Mesendoderm (in vitro differentiated cells): Measurements from ENCODE around the gene ZNF84. TPM values are rescaled to one million over a fixed set of nuclear protein-coding genes. Genes with fewer than 3 reads are reported as not detected.

ENCODE experiments used
- DNase-seq: peaks from one replicate; pipeline ENCODE4 v3.0.0; 2013
- H2AK5ac ChIP-seq: 2 replicates; pipeline ENCODE4 v1.6.1; 2013; ENCODE audit warnings: low read length, inconsistent platforms
- H2BK120ac ChIP-seq: 2 replicates; pipeline ENCODE4 v1.6.1; 2013; ENCODE audit warnings: low read depth, mild to moderate bottlenecking, low read length, moderate library complexity, mixed read lengths
- H2BK15ac ChIP-seq: replicated peaks from 2 replicates; pipeline ENCODE4 v1.6.1; 2013; ENCODE audit warnings: low read depth, mild to moderate bottlenecking, moderate library complexity
- H2BK5ac ChIP-seq: 2 replicates; pipeline ENCODE4 v1.6.1; 2013; ENCODE audit warnings: low read length, inconsistent platforms
- H3K18ac ChIP-seq: 2 replicates; pipeline ENCODE4 v1.6.1; 2013; ENCODE audit warnings: mild to moderate bottlenecking, low read length, mixed read lengths
- H3K23ac ChIP-seq: one replicate; pipeline ENCODE4 v1.6.1; 2013; ENCODE audit warnings: low read length
- H3K27ac ChIP-seq: 2 replicates; pipeline ENCODE4 v1.5.1; 2013; ENCODE audit warnings: low read depth, mild to moderate bottlenecking, inconsistent platforms, low read length, moderate library complexity
- H3K27me3 ChIP-seq: 2 replicates; pipeline ENCODE4 v1.6.1; 2013; ENCODE audit warnings: low read length, control low read depth, mild to moderate bottlenecking, inconsistent platforms; ENCODE audit not compliant: insufficient read depth, poor library complexity
- H3K36me3 ChIP-seq: 2 replicates; pipeline ENCODE4 v1.6.1; 2013; ENCODE audit warnings: low read length, inconsistent platforms; ENCODE audit not compliant: control insufficient read depth, insufficient read depth
- H3K4ac ChIP-seq: one replicate; pipeline ENCODE4 v1.6.1; 2013; ENCODE audit warnings: low read depth, mild to moderate bottlenecking, low read length, moderate library complexity
- H3K4me1 ChIP-seq: 2 replicates; pipeline ENCODE4 v1.6.1; 2013; ENCODE audit warnings: low read depth, low read length, inconsistent platforms; ENCODE audit not compliant: control insufficient read depth
- H3K4me2 ChIP-seq: 2 replicates; pipeline ENCODE4 v1.6.1; 2013; ENCODE audit warnings: low read length
- H3K4me3 ChIP-seq: 2 replicates; pipeline ENCODE4 v1.5.1; 2013; ENCODE audit warnings: mild to moderate bottlenecking, low read length
- H3K56ac ChIP-seq: one replicate; pipeline ENCODE4 v1.6.1; 2013; ENCODE audit warnings: low read length
- H3K79me1 ChIP-seq: 2 replicates; pipeline ENCODE4 v1.6.1; 2013; ENCODE audit warnings: low read length, inconsistent platforms
- H3K79me2 ChIP-seq: 2 replicates; pipeline ENCODE4 v1.6.1; 2013; ENCODE audit warnings: mild to moderate bottlenecking, low read length; ENCODE audit not compliant: control insufficient read depth, insufficient read depth
- H3K9ac ChIP-seq: 2 replicates; pipeline ENCODE4 v1.6.1; 2013; ENCODE audit warnings: low read length, inconsistent platforms
- H4K5ac ChIP-seq: one replicate; pipeline ENCODE4 v1.6.1; 2013; ENCODE audit warnings: low read length
- H4K8ac ChIP-seq: one replicate; pipeline ENCODE4 v1.6.1; 2013; ENCODE audit warnings: low read depth, mild to moderate bottlenecking, control low read depth, low read length, moderate library complexity
- WGBS: extraction: QIAGEN DNeasy Blood & Tissue Kit; methylation state at CpG from one replicate; pipeline ENCODE4 v1.1.7; 2013; ENCODE audit warnings: low lambda C conversion rate, missing lambda C conversion rate; ENCODE audit not compliant: insufficient coverage; ENCODE audit errors: extremely low coverage; 5-methylcytosine and 5-hydroxymethylcytosine counted together
- polyA plus RNA-seq, 2 experiments: library from polyadenylated mRNA; stranded (reverse); fragments of 200-250 nt; gene quantifications; one replicate each; pipeline ENCODE4 v1.2.3, GENCODE V29; 2013

Gene ZNF84
- polyA plus RNA-seq (2013, experiment 1 of 2): 24.9 TPM
- polyA plus RNA-seq (2013, experiment 2 of 2): 26.9 TPM

DNA sequence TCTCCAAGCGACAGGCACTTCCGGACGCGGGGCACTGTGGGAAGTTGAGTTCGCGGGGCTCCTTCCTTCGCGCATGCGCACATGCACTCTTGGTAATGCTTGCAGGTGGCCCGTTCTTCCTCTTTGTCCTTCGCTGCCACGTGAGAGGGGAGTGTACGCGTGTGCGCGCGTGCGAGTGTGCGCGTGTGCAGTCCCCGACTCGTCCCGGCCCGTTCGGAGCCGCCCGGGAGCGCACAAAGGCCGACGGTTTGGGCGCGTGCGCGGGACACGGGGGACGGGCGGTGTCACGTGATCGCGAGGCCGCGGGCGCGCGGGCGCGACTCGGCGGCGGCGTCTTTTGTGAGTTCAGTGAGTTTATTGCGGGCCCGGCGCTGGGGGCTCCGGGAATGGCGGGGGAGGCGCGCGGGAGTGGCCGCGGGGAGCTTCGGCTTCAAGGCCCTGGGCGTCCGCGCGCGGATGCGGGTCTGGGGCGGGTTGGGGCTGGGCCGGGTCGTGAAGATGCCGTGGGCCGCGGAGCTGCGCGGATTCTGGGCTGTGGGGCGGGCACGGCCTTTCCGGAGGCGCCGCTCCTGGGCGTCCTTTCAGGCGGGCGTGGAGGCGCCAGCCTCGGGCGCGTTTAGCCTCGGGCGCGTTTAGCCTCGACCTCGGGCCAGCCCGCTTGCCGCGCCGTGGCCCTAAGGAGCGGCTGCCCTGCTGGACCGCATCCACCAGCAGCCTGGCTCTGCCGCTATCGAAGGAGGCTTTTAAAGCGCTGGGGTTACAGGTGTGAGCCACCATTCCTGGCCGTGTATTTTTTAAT is at the start of gene ZNF84:
Gene ZNF84, plus strand, starts transcription at position 303 of the 799 bp plus-strand sequence. CDS start 3,959 bp downstream, outside the sequence.
- no peak within 1 kb of the TSS for H2AK5ac ChIP-seq
- peak within 1 kb of the TSS; percentile 20 for H3K4ac ChIP-seq
- no CpG with 5 or more reads among the region's 103 CpGs for WGBS
- peak within 1 kb of the TSS; percentile 96 for H3K18ac ChIP-seq
- H3K79me1 ChIP-seq: peaks cover 8% of the 10 kb centered on the region
- no peak within 1 kb of the TSS for H4K5ac ChIP-seq
- H3K79me2 ChIP-seq: peaks cover 23% of the 10 kb centered on the region
- H3K36me3 ChIP-seq: peaks cover 3% of the 10 kb centered on the region
- peak within 1 kb of the TSS; percentile 68 for H3K9ac ChIP-seq
- no peak within 1 kb of the TSS for H2BK5ac ChIP-seq
- peak within 1 kb of the TSS; percentile 79 for H3K56ac ChIP-seq
- H2BK120ac ChIP-seq: no peak within 1 kb of the TSS
- no peak within 1 kb of the TSS for H4K8ac ChIP-seq
- H3K27ac ChIP-seq: peak within 1 kb of the TSS; percentile 99
- H3K27me3 ChIP-seq: no peaks in the 10 kb centered on the region
- peak within 1 kb of the TSS; percentile 82 for H3K4me3 ChIP-seq
- no peak within 1 kb of the TSS for H3K23ac ChIP-seq
- peaks cover 1% of the 10 kb centered on the region for H3K4me1 ChIP-seq
- no peak within 1 kb of the TSS for H2BK15ac ChIP-seq
- peak within 1 kb of the TSS; percentile 44 for H3K4me2 ChIP-seq
- DNase-seq: peak; percentile 99

DNA sequence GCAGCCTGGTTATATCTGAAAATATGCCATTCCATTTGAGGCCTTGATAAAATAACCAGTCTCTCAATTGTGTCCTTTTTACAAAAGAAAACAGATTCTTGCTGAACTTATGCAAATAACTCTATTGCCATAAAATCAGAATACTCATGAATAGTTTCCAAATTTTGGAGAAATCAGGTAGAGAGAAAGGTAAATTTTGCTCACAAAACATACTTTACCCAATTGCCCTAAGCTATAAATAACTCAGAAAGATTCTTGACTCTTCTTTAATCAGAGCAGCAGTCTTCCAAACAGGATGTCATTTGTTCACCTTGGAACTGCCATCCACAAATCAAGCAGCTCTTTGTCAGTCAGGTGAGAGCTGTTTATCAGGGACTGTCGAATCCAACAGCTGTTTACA is 38.6 kb upstream of the ZNF84 start:
- no peaks in the 10 kb centered on the region for H3K36me3 ChIP-seq
- WGBS: no CpG with 5 or more reads among the region's 1 CpG
- no peaks in the 10 kb centered on the region for H3K4me1 ChIP-seq
- H3K79me1 ChIP-seq: peaks cover 16% of the 10 kb centered on the region
- H3K4ac ChIP-seq: no peak overlapping the region
- H3K4me3 ChIP-seq: no peak overlapping the region
- no peak overlapping the region for H2AK5ac ChIP-seq
- no peaks in the 10 kb centered on the region for H3K27me3 ChIP-seq
- H3K18ac ChIP-seq: no peak overlapping the region
- no peak overlapping the region for H4K5ac ChIP-seq
- H3K56ac ChIP-seq: no peak overlapping the region
- no peak overlapping the region for H3K23ac ChIP-seq
- DNase-seq: peak; percentile 31
- peaks cover 7% of the 10 kb centered on the region for H3K79me2 ChIP-seq
- H2BK5ac ChIP-seq: no peak overlapping the region
- no peak overlapping the region for H3K27ac ChIP-seq
- no peak overlapping the region for H4K8ac ChIP-seq
- no peak overlapping the region for H2BK120ac ChIP-seq
- H3K4me2 ChIP-seq: no peak overlapping the region
- H2BK15ac ChIP-seq: no peak overlapping the region
- no peak overlapping the region for H3K9ac ChIP-seq

DNA sequence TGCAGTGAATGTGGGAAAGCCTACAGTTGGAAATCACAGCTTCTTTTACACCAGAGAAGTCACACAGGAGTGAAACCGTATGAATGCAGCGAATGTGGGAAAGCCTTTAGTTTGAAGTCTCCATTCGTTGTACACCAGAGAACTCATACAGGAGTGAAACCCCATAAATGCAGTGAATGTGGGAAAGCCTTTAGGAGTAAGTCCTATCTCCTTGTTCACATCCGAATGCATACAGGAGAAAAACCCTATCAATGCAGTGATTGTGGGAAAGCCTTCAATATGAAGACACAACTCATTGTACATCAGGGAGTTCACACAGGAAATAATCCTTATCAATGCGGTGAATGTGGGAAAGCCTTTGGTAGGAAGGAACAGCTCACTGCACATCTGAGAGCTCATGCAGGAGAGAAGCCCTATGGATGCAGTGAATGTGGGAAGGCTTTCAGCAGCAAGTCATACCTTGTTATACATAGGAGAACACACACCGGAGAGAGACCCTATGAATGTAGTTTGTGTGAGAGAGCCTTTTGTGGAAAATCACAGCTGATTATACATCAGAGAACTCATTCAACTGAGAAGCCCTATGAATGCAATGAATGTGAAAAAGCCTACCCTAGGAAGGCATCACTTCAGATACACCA is 26.5 kb upstream of the ZNF84 start:
- H3K27me3 ChIP-seq: no peaks in the 10 kb centered on the region
- no CpG with 5 or more reads among the region's 6 CpGs for WGBS
- H3K18ac ChIP-seq: no peak overlapping the region
- no peak overlapping the region for H2AK5ac ChIP-seq
- no peak overlapping the region for H3K27ac ChIP-seq
- peak overlapping the region; percentile 40 for H3K4me3 ChIP-seq
- no peak overlapping the region for H3K4ac ChIP-seq
- no peaks in the 10 kb centered on the region for H3K79me2 ChIP-seq
- no peak overlapping the region for H2BK120ac ChIP-seq
- no peaks in the 10 kb centered on the region for H3K79me1 ChIP-seq
- no peak overlapping the region for H2BK15ac ChIP-seq
- no peak overlapping the region for H3K56ac ChIP-seq
- peak; percentile 23 for DNase-seq
- H4K8ac ChIP-seq: no peak overlapping the region
- H2BK5ac ChIP-seq: no peak overlapping the region
- H3K9ac ChIP-seq: no peak overlapping the region
- no peak overlapping the region for H4K5ac ChIP-seq
- peaks cover 11% of the 10 kb centered on the region for H3K36me3 ChIP-seq
- H3K4me1 ChIP-seq: no peaks in the 10 kb centered on the region
- H3K4me2 ChIP-seq: no peak overlapping the region
- H3K23ac ChIP-seq: no peak overlapping the region

DNA sequence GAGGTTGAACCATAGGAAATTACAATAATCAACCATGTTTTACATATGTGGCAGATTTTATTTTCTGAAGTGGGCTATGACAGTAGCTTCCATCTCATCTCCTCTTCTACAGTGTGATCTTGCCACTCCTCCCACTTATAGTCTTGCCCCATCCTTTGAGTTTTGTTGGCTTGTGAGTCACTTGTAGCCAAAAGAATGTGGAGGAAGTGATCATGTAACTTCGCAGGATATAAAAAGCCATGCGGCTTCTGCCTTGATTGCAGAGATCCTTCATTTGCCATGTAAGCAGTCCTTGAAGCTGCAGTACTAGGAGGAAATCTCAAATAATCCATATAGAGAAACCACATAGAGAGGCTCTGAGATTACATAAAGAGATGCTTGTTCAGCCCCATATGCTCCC is 13.7 kb upstream of the ZNF84 start:
- Histone ChIP-seq H2BK120ac (no peak overlapping the region), H3K9ac (no peak overlapping the region), H3K27ac (no peak overlapping the region), H3K79me2 (no peaks in the 10 kb centered on the region), H4K8ac (no peak overlapping the region), H2BK5ac (no peak overlapping the region), H3K4me1 (no peaks in the 10 kb centered on the region), H3K4ac (no peak overlapping the region), H3K23ac (no peak overlapping the region), H3K4me2 (no peak overlapping the region), H2AK5ac (no peak overlapping the region), H3K18ac (no peak overlapping the region), H3K56ac (no peak overlapping the region), H3K36me3 (no peaks in the 10 kb centered on the region), H3K79me1 (no peaks in the 10 kb centered on the region), H3K27me3 (no peaks in the 10 kb centered on the region), H2BK15ac (no peak overlapping the region), H3K4me3 (no peak overlapping the region), H4K5ac (no peak overlapping the region)
- DNase-seq: no peak
- no CpG with 5 or more reads among the region's 2 CpGs for WGBS

- no peak overlapping the region for H3K18ac ChIP-seq
- H3K27me3 ChIP-seq: no peaks in the 10 kb centered on the region
- no peaks in the 10 kb centered on the region for H3K36me3 ChIP-seq
- no peak overlapping the region for H3K27ac ChIP-seq
- H2BK15ac ChIP-seq: no peak overlapping the region
- H3K56ac ChIP-seq: no peak overlapping the region
- no peak overlapping the region for H2BK5ac ChIP-seq
- H4K8ac ChIP-seq: no peak overlapping the region
- no peak overlapping the region for H3K4me3 ChIP-seq
- no peaks in the 10 kb centered on the region for H3K4me1 ChIP-seq
- no peak for DNase-seq
- no peak overlapping the region for H2BK120ac ChIP-seq
- no peak overlapping the region for H2AK5ac ChIP-seq
- H3K79me2 ChIP-seq: no peaks in the 10 kb centered on the region
- WGBS: no CpG with 5 or more reads among the region's 7 CpGs
- no peak overlapping the region for H4K5ac ChIP-seq
- H3K23ac ChIP-seq: no peak overlapping the region
- H3K79me1 ChIP-seq: no peaks in the 10 kb centered on the region
- no peak overlapping the region for H3K4me2 ChIP-seq
- no peak overlapping the region for H3K9ac ChIP-seq
- no peak overlapping the region for H3K4ac ChIP-seq
Observed at GRCh38 chr12:133026996-133027395, 10.3 kb upstream of the ZNF84 start.
